Calu3 (cell line): ENCODE measurements around the gene EMC7. TPM values are rescaled to one million over a fixed set of nuclear protein-coding genes. Genes with fewer than 3 reads are reported as not detected.

Experiments used
- BruUV-seq: library from RNA; stranded (reverse); fragments of 400-500 nt; replicated peaks from 2 replicates; lab custom pipeline; 2021; lab: Mats Ljungman, UMichigan
- CTCF ChIA-PET: fragments of 300-600 bp; sonication (Branson Sonifier 250); formaldehyde crosslinking; loops from one replicate; lab custom pipeline; 2022; ENCODE audit warnings: antibody characterized with exemption; lab: Charles Lee
- DNase-seq: peaks from one replicate; pipeline ENCODE4 v3.0.0; 2022
- H3K27ac Mint-ChIP-seq: one replicate; pipeline ENCODE4 v1.8.0; 2022; ENCODE audit warnings: mixed read lengths; ENCODE audit not compliant: unreplicated experiment
- H3K27me3 Mint-ChIP-seq: one replicate; pipeline ENCODE4 v1.8.0; 2022; ENCODE audit warnings: mixed read lengths; ENCODE audit not compliant: unreplicated experiment
- H3K36me3 Mint-ChIP-seq: one replicate; pipeline ENCODE4 v1.8.0; 2022; ENCODE audit warnings: mild to moderate bottlenecking, moderate library complexity, mixed read lengths; ENCODE audit not compliant: insufficient read depth, unreplicated experiment
- H3K4me1 Mint-ChIP-seq: one replicate; pipeline ENCODE4 v1.8.0; 2022; ENCODE audit warnings: mild to moderate bottlenecking, low read depth, mixed read lengths; ENCODE audit not compliant: unreplicated experiment
- H3K4me3 Mint-ChIP-seq: one replicate; pipeline ENCODE4 v1.8.0; 2022; ENCODE audit warnings: mild to moderate bottlenecking, low read depth, moderate library complexity, mixed read lengths; ENCODE audit not compliant: unreplicated experiment
- H3K9me3 Mint-ChIP-seq: one replicate; pipeline ENCODE4 v1.8.0; 2022; ENCODE audit warnings: low read depth, mixed read lengths; ENCODE audit not compliant: unreplicated experiment
- intact Hi-C: fragments of 100-400 bp; cut with micrococcal nuclease; formaldehyde crosslinking; loops from one replicate; pipeline ENCODE4 v1.10.0; 2022; ENCODE audit not compliant: unreplicated experiment
- total RNA-seq: library from RNA; stranded (reverse); gene quantifications from 2 replicates; pipeline ENCODE4 v1.2.3, GENCODE V29; 2022
- TF ChIP-seq, protein P1 (sequence below): fragments of 200-600 bp; IDR thresholded peaks from one replicate; pipeline ENCODE4 v1.8.0; 2022; ENCODE audit warnings: antibody characterized with exemption; ENCODE audit not compliant: unreplicated experiment

The EMC7 gene
- total RNA-seq, 1 experiment from 2014 or later: 34.3 TPM

DNA sequence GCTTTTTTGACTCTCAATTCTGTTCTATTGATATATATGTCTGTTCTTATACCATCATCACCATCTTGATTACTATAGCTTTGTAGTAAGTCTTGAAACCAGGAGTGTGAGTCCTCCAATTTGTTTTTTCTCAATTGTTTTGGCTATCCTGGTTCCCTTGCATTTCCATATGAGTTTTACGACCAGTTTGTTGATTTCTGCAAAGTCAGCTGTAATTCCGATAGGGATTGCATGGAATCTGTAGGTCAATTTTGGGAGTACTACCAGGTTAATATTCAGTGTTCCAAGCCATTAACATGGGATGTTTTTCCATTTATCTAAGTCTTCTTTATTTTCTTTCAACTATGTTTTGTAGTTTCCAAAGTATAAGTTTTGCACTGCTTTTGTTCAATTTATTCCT is 27.2 kb upstream of the EMC7 start:
- intact Hi-C loops: no loop called here
- no peak overlapping the region for H3K27ac Mint-ChIP-seq
- no peaks in the 10 kb centered on the region for H3K36me3 Mint-ChIP-seq
- BruUV-seq: no TSS peak
- CTCF ChIA-PET: no interaction called here
- TF ChIP-seq, protein P1, sequence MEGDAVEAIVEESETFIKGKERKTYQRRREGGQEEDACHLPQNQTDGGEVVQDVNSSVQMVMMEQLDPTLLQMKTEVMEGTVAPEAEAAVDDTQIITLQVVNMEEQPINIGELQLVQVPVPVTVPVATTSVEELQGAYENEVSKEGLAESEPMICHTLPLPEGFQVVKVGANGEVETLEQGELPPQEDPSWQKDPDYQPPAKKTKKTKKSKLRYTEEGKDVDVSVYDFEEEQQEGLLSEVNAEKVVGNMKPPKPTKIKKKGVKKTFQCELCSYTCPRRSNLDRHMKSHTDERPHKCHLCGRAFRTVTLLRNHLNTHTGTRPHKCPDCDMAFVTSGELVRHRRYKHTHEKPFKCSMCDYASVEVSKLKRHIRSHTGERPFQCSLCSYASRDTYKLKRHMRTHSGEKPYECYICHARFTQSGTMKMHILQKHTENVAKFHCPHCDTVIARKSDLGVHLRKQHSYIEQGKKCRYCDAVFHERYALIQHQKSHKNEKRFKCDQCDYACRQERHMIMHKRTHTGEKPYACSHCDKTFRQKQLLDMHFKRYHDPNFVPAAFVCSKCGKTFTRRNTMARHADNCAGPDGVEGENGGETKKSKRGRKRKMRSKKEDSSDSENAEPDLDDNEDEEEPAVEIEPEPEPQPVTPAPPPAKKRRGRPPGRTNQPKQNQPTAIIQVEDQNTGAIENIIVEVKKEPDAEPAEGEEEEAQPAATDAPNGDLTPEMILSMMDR: no peak
- DNase-seq: no peak
- no peaks in the 10 kb centered on the region for H3K4me1 Mint-ChIP-seq
- H3K4me3 Mint-ChIP-seq: no peak overlapping the region
- H3K9me3 Mint-ChIP-seq: no peaks in the 10 kb centered on the region
- H3K27me3 Mint-ChIP-seq: no peaks in the 10 kb centered on the region

DNA sequence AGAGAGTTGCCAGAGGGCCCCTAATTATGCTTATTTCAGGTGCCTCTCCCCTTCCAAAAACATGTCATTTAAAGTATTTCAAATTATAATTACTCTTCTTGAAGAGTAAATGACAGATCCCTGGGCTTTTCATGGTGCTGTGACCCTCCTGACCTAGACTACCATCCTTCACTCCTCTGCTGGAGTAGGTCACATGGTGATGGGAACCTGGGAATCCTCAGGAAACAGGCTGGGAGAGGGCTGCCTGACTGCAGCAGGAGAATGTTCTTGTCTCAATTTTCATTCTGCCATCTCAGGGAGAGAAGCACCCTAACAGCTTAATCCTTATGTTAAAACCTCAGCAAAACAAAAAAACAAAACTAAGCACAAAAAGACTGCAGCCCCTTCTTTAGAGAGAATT is 24.9 kb upstream of the EMC7 start:
- DNase-seq: no peak
- H3K36me3 Mint-ChIP-seq: no peaks in the 10 kb centered on the region
- CTCF ChIA-PET: no interaction called here
- intact Hi-C loops: no loop called here
- no peaks in the 10 kb centered on the region for H3K27me3 Mint-ChIP-seq
- TF ChIP-seq, protein P1: no peak
- no TSS peak for BruUV-seq
- no peaks in the 10 kb centered on the region for H3K4me1 Mint-ChIP-seq
- H3K4me3 Mint-ChIP-seq: no peak overlapping the region
- H3K9me3 Mint-ChIP-seq: no peaks in the 10 kb centered on the region
- H3K27ac Mint-ChIP-seq: no peak overlapping the region

GRCh38 chr15:34125945-34126344 is 24.3 kb upstream of the EMC7 start:
- BruUV-seq: no TSS peak
- CTCF ChIA-PET: no interaction called here
- no peak for DNase-seq
- Mint-ChIP-seq H3K9me3 (no peaks in the 10 kb centered on the region), H3K36me3 (no peaks in the 10 kb centered on the region), H3K27ac (no peak overlapping the region), H3K4me3 (no peak overlapping the region), H3K4me1 (no peaks in the 10 kb centered on the region), H3K27me3 (no peaks in the 10 kb centered on the region)
- intact Hi-C loops: no loop called here
- TF ChIP-seq, protein P1: no peak

DNA sequence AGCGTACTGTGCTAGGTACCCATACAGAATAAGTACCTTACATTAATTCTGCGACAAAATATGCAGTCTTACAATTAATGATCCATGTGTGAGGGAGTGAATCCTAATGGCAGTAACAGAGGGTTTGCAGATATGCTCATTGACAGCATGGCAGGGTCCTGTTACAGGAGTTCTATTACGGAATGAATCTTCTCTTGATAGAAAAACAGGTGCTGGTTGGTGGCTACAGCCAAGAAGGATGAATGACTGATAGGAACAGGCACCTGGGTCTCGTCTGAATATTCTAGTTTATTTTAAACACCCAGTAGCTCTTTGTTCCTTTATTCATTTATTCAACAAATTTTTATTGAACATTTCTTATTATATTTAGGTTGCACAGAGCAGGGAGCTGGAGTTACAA is 23.0 kb upstream of the EMC7 start:
- CTCF ChIA-PET: no interaction called here
- intact Hi-C loops: no loop called here

More for the DNA sequence above, 23.0 kb upstream of the EMC7 start:
- Mint-ChIP-seq H3K4me3 (no peak overlapping the region), H3K9me3 (peaks cover 2% of the 10 kb centered on the region), H3K4me1 (no peaks in the 10 kb centered on the region), H3K36me3 (no peaks in the 10 kb centered on the region), H3K27ac (no peak overlapping the region), H3K27me3 (no peaks in the 10 kb centered on the region)
- BruUV-seq: no TSS peak
- TF ChIP-seq, protein P1: no peak
- DNase-seq: no peak
